CD4-positive, alpha-beta T cell treated with Interleukin-6 for 4 hours (primary cell): ENCODE measurements around the gene ZNF248.

Source experiments
- DNase-seq: peaks from one replicate; pipeline ENCODE4 v3.0.0-alpha.2; 2020; ENCODE audit warnings: mixed read lengths

ZNF248 gene

GRCh38 chr10:37821237-37821636 is 36.2 kb downstream of the ZNF248 start:
- no peak for DNase-seq

- no peak for DNase-seq
These were observed 37.6 kb downstream of the ZNF248 start for GRCh38 chr10:37819797-37820196.

- DNase-seq, result no peak
These were observed 41.1 kb downstream of the ZNF248 start for GRCh38 chr10:37816290-37816689.

GRCh38 chr10:37813763-37814162 is 43.6 kb downstream of the ZNF248 start:
- DNase-seq, result no peak

GRCh38 chr10:37812290-37812689 is 45.1 kb downstream of the ZNF248 start:
- DNase-seq, result no peak

GRCh38 chr10:37803269-37803668 is 54.1 kb downstream of the ZNF248 start:
- DNase-seq, result no peak

GRCh38 chr10:37801557-37801956 is 55.9 kb downstream of the ZNF248 start:
- DNase-seq, result no peak

- no peak for DNase-seq
These were observed 63.0 kb downstream of the ZNF248 start for GRCh38 chr10:37794305-37794976.

GRCh38 chr10:37789590-37789989 is 67.8 kb downstream of the ZNF248 start:
- no peak for DNase-seq

GRCh38 chr10:37784678-37785077 is 72.7 kb downstream of the ZNF248 start:
- DNase-seq, result no peak

- DNase-seq, result no peak
These were observed 76.9 kb downstream of the ZNF248 start for GRCh38 chr10:37780536-37780935.

- DNase-seq, result no peak
These were observed 80.4 kb downstream of the ZNF248 start for GRCh38 chr10:37777056-37777455.

GRCh38 chr10:37775612-37776011 is 81.8 kb downstream of the ZNF248 start:
- DNase-seq, result no peak

GRCh38 chr10:37774351-37774750 is 83.1 kb downstream of the ZNF248 start:
- DNase-seq, result no peak

GRCh38 chr10:37765216-37765615 is 92.2 kb downstream of the ZNF248 start:
- DNase-seq, result no peak

- no peak for DNase-seq
These were observed 94.3 kb downstream of the ZNF248 start for GRCh38 chr10:37763132-37763531.

GRCh38 chr10:37762287-37762686 is 95.1 kb downstream of the ZNF248 start:
- DNase-seq, result no peak

GRCh38 chr10:37760817-37761216 is 96.6 kb downstream of the ZNF248 start:
- no peak for DNase-seq

- DNase-seq, result no peak
These were observed 99.3 kb downstream of the ZNF248 start for GRCh38 chr10:37758074-37758473.

- no peak for DNase-seq
These were observed 102.7 kb downstream of the ZNF248 start for GRCh38 chr10:37754538-37755323.

- no peak for DNase-seq
These were observed 105.0 kb downstream of the ZNF248 start for GRCh38 chr10:37752334-37752875.

GRCh38 chr10:37748170-37748569 is 109.2 kb downstream of the ZNF248 start:
- no peak for DNase-seq

- DNase-seq, result no peak
These were observed 110.3 kb downstream of the ZNF248 start for GRCh38 chr10:37747081-37747480.

GRCh38 chr10:37741831-37742230 is 115.6 kb downstream of the ZNF248 start:
- no peak for DNase-seq
